Loucy (cell line): Measurements from ENCODE around the gene ANK3.
"Not testable (repeated sequence)": the region's sequence is repeated elsewhere in the genome, so short reads cannot be mapped to it uniquely, and the experiment has no call there.

ENCODE experiments used
- H2AFZ ChIP-seq: fragments of 200-600 bp; sonication (generic); 2 replicates; pipeline ENCODE4 v1.6.0; 2016; ENCODE audit warnings: antibody characterized with exemption, mild to moderate bottlenecking, low read length, moderate library complexity
- H3F3A ChIP-seq: fragments of 200-600 bp; 2 replicates; pipeline ENCODE4 v1.6.0; 2016; ENCODE audit warnings: antibody characterized with exemption, low read depth, mild to moderate bottlenecking
- H3K27me3 ChIP-seq: fragments of 200-600 bp; sonication (generic); 2 replicates; pipeline ENCODE4 v1.6.1; 2014; ENCODE audit warnings: low read length, mild to moderate bottlenecking; ENCODE audit not compliant: insufficient read depth, poor library complexity, severe bottlenecking
- H3K36me3 ChIP-seq: fragments of 200-600 bp; sonication (generic); 2 replicates; pipeline ENCODE4 v1.6.1; 2016; ENCODE audit warnings: low read length; ENCODE audit not compliant: insufficient read depth
- H3K4me1 ChIP-seq: fragments of 200-600 bp; sonication (generic); 2 replicates; pipeline ENCODE4 v1.5.1; 2014; ENCODE audit warnings: low read length, mild to moderate bottlenecking; ENCODE audit not compliant: insufficient read depth, poor library complexity, severe bottlenecking
- H3K4me2 ChIP-seq: fragments of 200-600 bp; sonication (generic); 2 replicates; pipeline ENCODE4 v1.6.0; 2014; ENCODE audit warnings: antibody characterized with exemption, low read length, low read depth, mild to moderate bottlenecking; ENCODE audit not compliant: poor library complexity, severe bottlenecking
- H3K4me3 ChIP-seq: fragments of 200-600 bp; sonication (generic); 2 replicates; pipeline ENCODE4 v1.5.1; 2014; ENCODE audit warnings: low read length, mild to moderate bottlenecking, mixed read lengths; ENCODE audit not compliant: poor library complexity, severe bottlenecking
- H3K79me2 ChIP-seq: fragments of 200-600 bp; sonication (generic); 2 replicates; pipeline ENCODE4 v1.6.1; 2014; ENCODE audit warnings: low read length; ENCODE audit not compliant: insufficient read depth
- H3K9ac ChIP-seq: fragments of 200-600 bp; sonication (generic); 2 replicates; pipeline ENCODE4 v1.6.0; 2014; ENCODE audit warnings: mild to moderate bottlenecking, low read depth, low read length, moderate library complexity; ENCODE audit not compliant: poor library complexity, severe bottlenecking
- H3K9me2 ChIP-seq: fragments of 200-600 bp; sonication (generic); replicated peaks from 2 replicates; pipeline ENCODE4 v1.6.1; 2016; ENCODE audit warnings: low read depth, low read length, mixed read lengths
- H3K9me3 ChIP-seq: fragments of 200-600 bp; sonication (generic); 2 replicates; pipeline ENCODE4 v1.6.1; 2014; ENCODE audit warnings: mild to moderate bottlenecking, antibody characterized with exemption, low read length, low read depth; ENCODE audit not compliant: insufficient read depth
- H4K20me1 ChIP-seq: fragments of 200-600 bp; sonication (generic); 2 replicates; pipeline ENCODE4 v1.6.0; 2014; ENCODE audit warnings: antibody characterized with exemption, low read length, mild to moderate bottlenecking; ENCODE audit not compliant: insufficient read depth, poor library complexity, severe bottlenecking
- EZH2phosphoT487 ChIP-seq: fragments of 200-600 bp; IDR thresholded peaks from 2 replicates; pipeline ENCODE4 v1.6.1; 2018; ENCODE audit warnings: antibody characterized with exemption, mild to moderate bottlenecking, moderate library complexity, borderline replicate concordance
- TF ChIP-seq, protein P1 (sequence below): fragments of 200-600 bp; sonication (generic); conservative IDR thresholded peaks from 2 replicates; pipeline ENCODE4 v1.5.1; 2014; ENCODE audit warnings: mild to moderate bottlenecking, antibody characterized with exemption, low read length

Gene ANK3

DNA sequence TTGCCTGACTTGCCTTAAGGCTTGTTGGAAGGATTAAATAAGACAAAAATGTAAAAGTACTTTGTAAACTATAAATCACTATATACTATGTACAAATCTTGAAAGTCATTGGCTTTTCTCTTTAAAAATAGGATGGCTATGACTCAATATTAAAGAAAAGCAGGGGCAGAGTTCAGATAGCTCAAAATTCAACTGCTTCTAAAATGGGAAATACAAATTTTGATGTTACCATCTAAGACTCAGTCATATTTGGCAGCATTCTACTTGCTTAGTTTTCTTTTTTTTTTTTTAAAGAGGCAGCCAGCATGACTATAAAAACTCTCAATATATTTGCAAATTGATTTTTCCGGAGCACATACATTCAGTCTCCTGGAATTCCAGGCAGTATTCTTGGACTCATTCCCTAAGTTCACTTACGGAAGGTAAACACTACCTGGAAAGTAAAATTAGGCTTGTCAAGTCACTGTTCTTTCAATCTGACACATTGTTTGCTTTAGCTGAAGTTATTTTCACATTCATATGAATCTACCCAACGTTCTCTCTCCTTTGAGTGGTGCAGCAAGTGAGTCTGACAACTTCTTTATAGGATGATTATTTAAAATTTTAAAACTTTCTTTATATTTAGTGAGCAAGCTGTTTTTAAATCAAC, 349.5 kb downstream of the ANK3 start:
- no peak overlapping the region for H3K4me2 ChIP-seq
- no peaks in the 10 kb centered on the region for H4K20me1 ChIP-seq
- TF ChIP-seq, protein P1, sequence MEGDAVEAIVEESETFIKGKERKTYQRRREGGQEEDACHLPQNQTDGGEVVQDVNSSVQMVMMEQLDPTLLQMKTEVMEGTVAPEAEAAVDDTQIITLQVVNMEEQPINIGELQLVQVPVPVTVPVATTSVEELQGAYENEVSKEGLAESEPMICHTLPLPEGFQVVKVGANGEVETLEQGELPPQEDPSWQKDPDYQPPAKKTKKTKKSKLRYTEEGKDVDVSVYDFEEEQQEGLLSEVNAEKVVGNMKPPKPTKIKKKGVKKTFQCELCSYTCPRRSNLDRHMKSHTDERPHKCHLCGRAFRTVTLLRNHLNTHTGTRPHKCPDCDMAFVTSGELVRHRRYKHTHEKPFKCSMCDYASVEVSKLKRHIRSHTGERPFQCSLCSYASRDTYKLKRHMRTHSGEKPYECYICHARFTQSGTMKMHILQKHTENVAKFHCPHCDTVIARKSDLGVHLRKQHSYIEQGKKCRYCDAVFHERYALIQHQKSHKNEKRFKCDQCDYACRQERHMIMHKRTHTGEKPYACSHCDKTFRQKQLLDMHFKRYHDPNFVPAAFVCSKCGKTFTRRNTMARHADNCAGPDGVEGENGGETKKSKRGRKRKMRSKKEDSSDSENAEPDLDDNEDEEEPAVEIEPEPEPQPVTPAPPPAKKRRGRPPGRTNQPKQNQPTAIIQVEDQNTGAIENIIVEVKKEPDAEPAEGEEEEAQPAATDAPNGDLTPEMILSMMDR: no peak
- TF ChIP-seq EZH2phosphoT487: no peak
- H3K79me2 ChIP-seq: no peaks in the 10 kb centered on the region
- no peaks in the 10 kb centered on the region for H3K9me3 ChIP-seq
- H3K9me2 ChIP-seq: no peaks in the 10 kb centered on the region
- H3K9ac ChIP-seq: no peak overlapping the region
- no peaks in the 10 kb centered on the region for H3K27me3 ChIP-seq
- H2AFZ ChIP-seq: no peak overlapping the region
- no peaks in the 10 kb centered on the region for H3F3A ChIP-seq
- H3K36me3 ChIP-seq: no peaks in the 10 kb centered on the region
- H3K4me3 ChIP-seq: no peak overlapping the region
- H3K4me1 ChIP-seq: no peaks in the 10 kb centered on the region

DNA sequence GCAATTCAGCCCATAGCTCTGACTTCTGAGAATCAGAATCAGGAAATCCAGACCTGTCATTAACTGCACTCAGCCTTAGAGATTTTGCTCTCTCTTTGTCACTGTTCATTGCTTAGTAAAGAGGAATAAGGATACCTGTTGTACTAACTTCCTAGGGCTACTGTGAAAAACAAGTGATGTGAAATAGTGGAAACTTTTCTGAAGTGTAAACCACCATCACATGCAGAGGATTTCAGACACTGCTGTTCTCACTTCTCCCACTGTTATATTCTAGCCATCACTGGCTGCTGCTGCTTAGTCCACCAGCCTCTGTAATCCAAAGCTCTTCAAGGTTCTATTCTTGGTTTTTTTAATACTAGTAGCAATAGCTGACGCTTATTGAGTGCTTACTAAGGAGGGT, 353.7 kb downstream of the ANK3 start:
- TF ChIP-seq, protein P1: no peak
- no peak for TF ChIP-seq EZH2phosphoT487
- Histone ChIP-seq H3K27me3 (no peaks in the 10 kb centered on the region), H3F3A (no peaks in the 10 kb centered on the region), H3K9me2 (no peaks in the 10 kb centered on the region), H3K9me3 (no peaks in the 10 kb centered on the region), H2AFZ (no peak overlapping the region), H3K9ac (no peak overlapping the region), H3K79me2 (no peaks in the 10 kb centered on the region), H4K20me1 (no peaks in the 10 kb centered on the region), H3K36me3 (no peaks in the 10 kb centered on the region), H3K4me2 (no peak overlapping the region), H3K4me1 (no peaks in the 10 kb centered on the region), H3K4me3 (no peak overlapping the region)

DNA sequence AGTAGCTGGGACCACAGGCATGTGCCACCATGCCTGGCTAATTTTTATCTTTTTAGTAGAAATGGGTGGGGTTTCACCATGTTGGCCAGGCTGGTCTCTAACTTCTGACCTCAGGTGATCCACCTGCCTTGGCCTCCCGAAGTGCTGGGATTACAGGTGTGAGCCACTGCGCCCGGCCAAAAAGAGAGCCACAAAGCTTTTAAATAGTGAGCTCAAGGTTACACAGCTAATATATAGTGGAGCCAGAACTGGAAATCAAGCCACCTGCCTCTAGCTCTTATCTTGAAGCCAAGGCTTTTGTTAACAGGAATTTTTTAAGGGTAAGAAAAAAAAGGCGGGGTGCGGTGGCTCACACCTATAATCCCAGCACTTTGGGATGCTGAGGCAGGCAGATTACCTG, 354.3 kb downstream of the ANK3 start:
- not testable (repeated sequence) for H3K4me2 ChIP-seq, H3K9me3 ChIP-seq, H3K36me3 ChIP-seq, H3K4me3 ChIP-seq, H3K27me3 ChIP-seq, H3K79me2 ChIP-seq, H2AFZ ChIP-seq, H3F3A ChIP-seq, H3K9me2 ChIP-seq, H3K4me1 ChIP-seq, H3K9ac ChIP-seq, H4K20me1 ChIP-seq

DNA sequence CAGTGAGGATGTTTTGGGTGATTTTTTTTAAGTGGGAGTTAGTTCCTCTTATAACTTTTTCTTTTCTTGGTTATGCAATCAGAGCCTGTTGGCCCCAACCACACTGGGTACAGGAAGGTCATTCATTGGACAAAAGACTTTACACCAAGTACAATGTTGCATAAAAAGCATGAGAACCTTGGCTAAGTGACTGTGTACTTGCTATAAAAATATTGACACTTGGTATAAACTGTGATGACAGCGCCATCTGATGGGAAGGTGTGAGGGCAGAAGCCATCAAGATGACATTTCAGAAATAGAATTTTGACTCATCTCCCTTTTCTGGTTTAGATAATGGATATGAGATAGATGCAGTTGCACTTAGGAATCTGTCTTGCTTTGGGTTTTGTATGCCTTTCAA, 357.0 kb downstream of the ANK3 start:
- Histone ChIP-seq H4K20me1 (no peaks in the 10 kb centered on the region), H3F3A (no peaks in the 10 kb centered on the region), H3K4me3 (no peak overlapping the region)

More for the DNA sequence above, 357.0 kb downstream of the ANK3 start:
- H2AFZ ChIP-seq: no peak overlapping the region
- no peaks in the 10 kb centered on the region for H3K79me2 ChIP-seq
- TF ChIP-seq EZH2phosphoT487: no peak
- TF ChIP-seq, protein P1: peak; percentile 82
- no peaks in the 10 kb centered on the region for H3K9me2 ChIP-seq
- no peak overlapping the region for H3K4me2 ChIP-seq
- H3K9me3 ChIP-seq: no peaks in the 10 kb centered on the region
- H3K36me3 ChIP-seq: no peaks in the 10 kb centered on the region
- no peaks in the 10 kb centered on the region for H3K4me1 ChIP-seq
- no peak overlapping the region for H3K9ac ChIP-seq
- H3K27me3 ChIP-seq: no peaks in the 10 kb centered on the region
